Parathyroid adenoma (tissue), 2 donors: ENCODE measurements around the gene ARPC4.
A peak's percentile ranks its signal among the peaks of the same experiment; 100 is the strongest.

ENCODE experiments used
- H2AFZ ChIP-seq: fragments of 300-600 bp; sonication (generic); one replicate; pipeline ENCODE4 v1.7.0; 2017; ENCODE audit warnings: antibody characterized with exemption, mild to moderate bottlenecking
- H3K27ac ChIP-seq: fragments of 300-600 bp; sonication (generic); one replicate; pipeline ENCODE4 v1.7.0; 2017
- H3K27me3 ChIP-seq: fragments of 300-600 bp; sonication (generic); one replicate; pipeline ENCODE4 v1.7.0; 2017; ENCODE audit warnings: low read length; ENCODE audit not compliant: control insufficient read depth, insufficient read depth
- H3K36me3 ChIP-seq: fragments of 300-600 bp; sonication (generic); one replicate; pipeline ENCODE4 v1.7.0; 2017; ENCODE audit warnings: low read length; ENCODE audit not compliant: control insufficient read depth, insufficient read depth
- H3K4me1 ChIP-seq: fragments of 300-600 bp; sonication (generic); one replicate; pipeline ENCODE4 v1.7.0; 2017; ENCODE audit warnings: control low read depth
- H3K4me2 ChIP-seq: fragments of 300-600 bp; sonication (generic); one replicate; pipeline ENCODE4 v1.7.0; 2017; ENCODE audit warnings: low read length
- H3K4me3 ChIP-seq: fragments of 300-600 bp; sonication (generic); one replicate; pipeline ENCODE4 v1.7.0; 2017; ENCODE audit warnings: low read depth, low read length
- H3K79me2 ChIP-seq: fragments of 300-600 bp; sonication (generic); one replicate; pipeline ENCODE4 v1.7.0; 2017; ENCODE audit warnings: control low read depth
- H3K9ac ChIP-seq: fragments of 300-600 bp; sonication (generic); one replicate; pipeline ENCODE4 v1.7.0; 2017; ENCODE audit warnings: mild to moderate bottlenecking
- H3K9me3 ChIP-seq: fragments of 300-600 bp; sonication (generic); one replicate; pipeline ENCODE4 v1.7.0; 2017; ENCODE audit warnings: low read length; ENCODE audit not compliant: control insufficient read depth
- CTCF ChIP-seq: fragments of 300-600 bp; sonication (generic); IDR thresholded peaks from one replicate; pipeline ENCODE4 v1.7.0; 2017; ENCODE audit warnings: antibody characterized with exemption, mild to moderate bottlenecking
- donor health status: primary hyperparathyroidism.

The ARPC4 gene

DNA sequence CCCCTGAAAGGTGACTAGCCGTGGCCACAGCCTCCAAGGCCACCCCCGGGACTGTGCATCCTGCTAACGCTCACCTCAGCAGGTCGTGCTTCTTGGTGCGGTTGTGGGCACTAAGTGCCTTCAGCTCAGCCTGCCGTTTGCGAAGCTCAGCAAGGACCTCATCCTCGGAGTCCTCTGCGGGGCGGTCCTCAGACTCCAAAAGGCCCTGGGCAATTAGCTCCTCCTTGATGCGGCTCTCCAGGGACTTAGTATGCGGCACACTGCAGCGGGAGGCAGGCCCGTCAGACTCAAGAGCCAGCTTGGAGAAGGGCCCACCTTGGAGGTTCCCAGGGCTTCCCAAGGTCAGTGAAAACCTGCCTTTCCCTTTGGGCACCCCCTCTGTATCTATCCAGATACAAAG is 8.9 kb upstream of the ARPC4 start:
- no peak overlapping the region for H3K9ac ChIP-seq
- no peak overlapping the region for H3K4me2 ChIP-seq
- H3K36me3 ChIP-seq: no peaks in the 10 kb centered on the region
- H3K4me1 ChIP-seq: peaks cover 5% of the 10 kb centered on the region
- no peak overlapping the region for H3K27ac ChIP-seq
- H2AFZ ChIP-seq: no peak overlapping the region
- H3K4me3 ChIP-seq: no peak overlapping the region
- H3K79me2 ChIP-seq: no peaks in the 10 kb centered on the region
- no peaks in the 10 kb centered on the region for H3K9me3 ChIP-seq
- no peaks in the 10 kb centered on the region for H3K27me3 ChIP-seq
- TF ChIP-seq CTCF: no peak

DNA sequence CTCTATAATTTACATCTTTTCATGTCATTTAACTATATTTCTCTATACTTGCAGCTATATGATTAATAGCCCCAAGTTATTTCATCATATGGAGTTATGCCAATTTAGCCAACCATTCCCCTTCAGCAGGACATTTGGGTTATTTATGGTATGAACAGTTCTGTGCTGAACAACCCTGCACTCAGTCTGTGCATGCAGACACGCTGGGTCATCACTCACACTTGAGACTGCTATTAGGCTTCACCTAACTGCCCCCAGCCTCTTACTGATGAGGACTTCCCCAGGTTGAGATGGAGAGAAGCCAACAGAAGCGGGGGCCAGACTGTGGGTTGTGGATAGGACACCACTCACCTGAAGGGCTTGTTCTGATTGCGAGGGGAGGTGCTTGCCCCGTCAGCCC is 7.9 kb upstream of the ARPC4 start:
- TF ChIP-seq CTCF: no peak
- no peaks in the 10 kb centered on the region for H3K36me3 ChIP-seq
- H3K4me3 ChIP-seq: no peak overlapping the region
- no peak overlapping the region for H3K27ac ChIP-seq
- H3K79me2 ChIP-seq: no peaks in the 10 kb centered on the region
- no peak overlapping the region for H2AFZ ChIP-seq
- no peak overlapping the region for H3K4me2 ChIP-seq
- H3K9ac ChIP-seq: no peak overlapping the region
- H3K4me1 ChIP-seq: peaks cover 5% of the 10 kb centered on the region
- H3K27me3 ChIP-seq: no peaks in the 10 kb centered on the region
- H3K9me3 ChIP-seq: no peaks in the 10 kb centered on the region

DNA sequence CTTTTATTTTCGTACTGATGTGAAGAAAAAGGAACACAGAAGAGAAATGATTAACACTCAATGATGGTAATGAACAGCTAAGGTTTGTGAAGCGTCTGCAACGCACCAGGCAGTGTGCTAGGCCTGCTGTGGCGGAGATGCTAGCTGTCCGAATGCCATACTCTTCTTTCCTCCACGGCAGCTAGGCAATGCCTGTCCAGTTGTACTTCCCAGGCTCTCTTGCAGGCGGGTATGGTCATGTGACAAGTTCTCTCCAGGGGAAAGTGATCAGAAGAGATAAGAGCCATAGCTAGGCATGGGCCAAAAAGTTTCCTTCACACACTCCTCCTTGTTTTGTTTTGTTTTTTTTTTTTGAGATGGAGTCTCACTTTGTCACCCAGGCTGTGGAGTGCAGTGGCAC is 7.3 kb upstream of the ARPC4 start:
- no peaks in the 10 kb centered on the region for H3K27me3 ChIP-seq
- peaks cover 5% of the 10 kb centered on the region for H3K4me1 ChIP-seq
- peak overlapping the region; percentile 23 for H3K4me3 ChIP-seq
- peak overlapping the region; percentile 10 for H2AFZ ChIP-seq
- H3K9me3 ChIP-seq: no peaks in the 10 kb centered on the region
- peak overlapping the region; percentile 45 for H3K27ac ChIP-seq
- no peak overlapping the region for H3K9ac ChIP-seq
- H3K36me3 ChIP-seq: no peaks in the 10 kb centered on the region
- no peak for TF ChIP-seq CTCF
- H3K79me2 ChIP-seq: no peaks in the 10 kb centered on the region
- H3K4me2 ChIP-seq: peak overlapping the region; percentile 66

GRCh38 chr3:9786209-9786739 is 6.6 kb upstream of the ARPC4 start:
- peak overlapping the region; percentile 45 for H3K27ac ChIP-seq
- H3K4me2 ChIP-seq: no peak overlapping the region
- H3K4me3 ChIP-seq: no peak overlapping the region
- no peaks in the 10 kb centered on the region for H3K27me3 ChIP-seq
- H3K9ac ChIP-seq: no peak overlapping the region
- H2AFZ ChIP-seq: no peak overlapping the region
- H3K4me1 ChIP-seq: peaks cover 5% of the 10 kb centered on the region
- H3K9me3 ChIP-seq: no peaks in the 10 kb centered on the region
- H3K79me2 ChIP-seq: no peaks in the 10 kb centered on the region
- H3K36me3 ChIP-seq: no peaks in the 10 kb centered on the region
- no peak for TF ChIP-seq CTCF

GRCh38 chr3:9786825-9787669 is 5.8 kb upstream of the ARPC4 start:
- H3K9ac ChIP-seq: no peak overlapping the region
- H2AFZ ChIP-seq: no peak overlapping the region
- peaks cover 11% of the 10 kb centered on the region for H3K4me1 ChIP-seq
- peak overlapping the region; percentile 45 for H3K27ac ChIP-seq
- H3K4me2 ChIP-seq: no peak overlapping the region
- no peak for TF ChIP-seq CTCF
- no peaks in the 10 kb centered on the region for H3K27me3 ChIP-seq
- no peaks in the 10 kb centered on the region for H3K9me3 ChIP-seq
- no peaks in the 10 kb centered on the region for H3K79me2 ChIP-seq
- H3K36me3 ChIP-seq: no peaks in the 10 kb centered on the region
- H3K4me3 ChIP-seq: no peak overlapping the region
